Mucosa of descending colon (tissue), 3 donors: Measurements from ENCODE around the gene MSMP. TPM values are rescaled to one million over a fixed set of nuclear protein-coding genes. Genes with fewer than 3 reads are reported as not detected.
A peak's percentile ranks its signal among the peaks of the same experiment; 100 is the strongest.

Experiments used
- ATAC-seq: fragments of 200-7000 bp; cut with Tn5 transposase; one replicate; pipeline ENCODE4 v1.9.1; 2020; ENCODE audit warnings: mild to moderate bottlenecking, moderate library complexity
- DNase-seq, 3 donors: peaks; one replicate each; pipeline ENCODE4 v3.0.0-alpha.2; 2020
- H3K36me3 ChIP-seq: fragments of 200-600 bp; one replicate; pipeline ENCODE4 v1.8.0; 2021; ENCODE audit warnings: low read depth, mild to moderate bottlenecking
- H3K4me1 ChIP-seq: fragments of 200-600 bp; one replicate; pipeline ENCODE4 v1.8.0; 2021; ENCODE audit warnings: low read depth, mild to moderate bottlenecking
- H3K4me3 ChIP-seq: fragments of 200-600 bp; one replicate; pipeline ENCODE4 v1.8.0; 2021; ENCODE audit warnings: mild to moderate bottlenecking
- H3K9me3 ChIP-seq: fragments of 200-600 bp; one replicate; pipeline ENCODE4 v1.8.0; 2021; ENCODE audit warnings: mild to moderate bottlenecking
- CTCF ChIP-seq: fragments of 200-600 bp; IDR thresholded peaks from one replicate; pipeline ENCODE4 v1.8.0; 2022; ENCODE audit warnings: antibody characterized with exemption, mild to moderate bottlenecking
- intact Hi-C, 2 donors: fragments of 100-400 bp; cut with DNase I in 1 of 2; cut with micrococcal nuclease in 1 of 2; formaldehyde crosslinking; loops; one replicate each; pipeline versions ENCODE4 v1.11.0 to v1.11.1; 2022; cut with DNase I, micrococcal nuclease
- long read RNA-seq, 2 donors: library from polyadenylated mRNA; unstranded; transcript quantifications; one replicate each; pipeline ENCODE4 v2.0.0, GENCODE V29; 2019 to 2021
- total RNA-seq, 3 donors: library from RNA; stranded (reverse); fragmentation: NEBNext Ultra II Directional in 2 of 3; extraction: Animal tissue kit (Norgen Biotek cat#: 25700) in 2 of 3; gene quantifications; one replicate each; pipeline versions ENCODE4 v1.2.1 to v1.2.4, GENCODE V29; 2021 to 2023
- donor health status: DM: no; HTN: no; CAD: no; lungs with moderate emphysema.
- donor health status: DM: no; HTN: no; CAD: no.
- donor health status: DM: no; HTN: yes; CAD: no.

Gene MSMP
- under 1 TPM in 1 of 3 donors, not detected in 2; 0.48 TPM for total RNA-seq
- long read RNA-seq, donor 1, partial matches to known transcripts: 0 of 1 reads
- long read RNA-seq, donor 1, other reads (novel, unspliced or antisense): 1 of 1 reads
- long read RNA-seq, donor 2: 0 reads

GRCh38 chr9:35754264-35754663, at the start of gene MSMP:
TSS of gene MSMP (minus strand) at chr9:35754276. CDS start at chr9:35754129, 147 bp downstream.
- Histone ChIP-seq H3K9me3 (no peaks in the 10 kb centered on the region), H3K36me3 (no peaks in the 10 kb centered on the region), H3K4me3 (no peak within 1 kb of the TSS), H3K4me1 (peaks cover 32% of the 10 kb centered on the region)
- intact Hi-C loops: no loop called here
- TF ChIP-seq CTCF: no peak
- DNase-seq (no peak), ATAC-seq (no peak)

GRCh38 chr9:35801328-35802128, 47.5 kb upstream of the MSMP start:
- intact Hi-C loops: no loop called here
- ATAC-seq (no peak), DNase-seq (no peak)
- TF ChIP-seq CTCF: no peak
- Histone ChIP-seq H3K36me3 (no peaks in the 10 kb centered on the region), H3K4me3 (no peak overlapping the region), H3K4me1 (no peaks in the 10 kb centered on the region), H3K9me3 (no peaks in the 10 kb centered on the region)

- intact Hi-C loops: no loop called here
- no peak for DNase-seq
- no peak for ATAC-seq
- Histone ChIP-seq H3K4me1 (no peaks in the 10 kb centered on the region), H3K4me3 (no peak overlapping the region), H3K36me3 (no peaks in the 10 kb centered on the region), H3K9me3 (no peaks in the 10 kb centered on the region)
- TF ChIP-seq CTCF: no peak
Measured at GRCh38 chr9:35800530-35800929, 46.5 kb upstream of the MSMP start.

- Histone ChIP-seq H3K4me3 (no peak overlapping the region), H3K36me3 (no peaks in the 10 kb centered on the region), H3K4me1 (no peaks in the 10 kb centered on the region), H3K9me3 (no peaks in the 10 kb centered on the region)
- intact Hi-C loops: no loop called here
- no peak for TF ChIP-seq CTCF
- ATAC-seq (peak; percentile 56), DNase-seq (no peak)
Measured at GRCh38 chr9:35798658-35799374, 44.7 kb upstream of the MSMP start.

GRCh38 chr9:35797311-35798109, 43.4 kb upstream of the MSMP start:
- no peak for TF ChIP-seq CTCF
- intact Hi-C loops: no loop called here
- DNase-seq (no peak), ATAC-seq (no peak)
- Histone ChIP-seq H3K36me3 (no peaks in the 10 kb centered on the region), H3K4me3 (no peak overlapping the region), H3K9me3 (no peaks in the 10 kb centered on the region), H3K4me1 (no peaks in the 10 kb centered on the region)
